NB4 (cell line): ENCODE results near the gene TRIM37.

ENCODE experiments used
- CTCF ChIP-seq: IDR thresholded peaks from one replicate; pipeline ENCODE4 v1.5.1; 2012; ENCODE audit warnings: low read depth, low read length
- MAX ChIP-seq: IDR thresholded peaks from 2 replicates; pipeline ENCODE4 v1.6.1; 2011; ENCODE audit warnings: low read depth, low read length

- no peak for TF ChIP-seq CTCF
- TF ChIP-seq MAX, result no peak
These were observed 130.1 kb downstream of the TRIM37 start for GRCh38 chr17:58976541-58976940.
